ENCODE data around the gene ORAI3. TPM values are rescaled to one million over a fixed set of nuclear protein-coding genes. Genes with fewer than 3 reads are reported as not detected.
A peak's percentile ranks its signal among the peaks of the same experiment; 100 is the strongest.
"Not testable (repeated sequence)": the region's sequence is repeated elsewhere in the genome, so short reads cannot be mapped to it uniquely, and the experiment has no call there.

The ORAI3 gene
- total and polyA plus RNA-seq, 4 donors: 9.1 to 21.7 (median 16.3) TPM

DNA sequence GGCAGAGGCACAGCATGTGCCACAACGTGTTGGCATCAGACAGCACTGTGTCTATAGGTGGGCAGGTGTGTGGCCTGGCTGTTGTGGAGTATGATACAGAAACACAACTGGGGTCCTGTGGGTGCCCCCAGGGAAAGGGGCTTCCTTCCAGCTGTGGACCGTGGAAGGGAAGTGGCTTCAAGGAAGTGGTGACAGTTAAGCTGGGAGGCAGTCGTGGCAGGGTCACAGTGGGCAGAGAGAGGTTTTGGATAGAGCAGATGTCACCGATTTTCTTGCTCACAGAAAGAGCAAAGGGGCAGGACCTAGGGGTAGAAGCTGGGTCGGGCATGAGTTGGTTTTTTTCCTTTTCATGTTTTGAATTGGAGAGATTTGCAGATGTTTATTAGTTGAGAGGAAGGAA lies 11.2 kb upstream of the ORAI3 start:
- H3K4me3 ChIP-seq (ENCODE audit: low read length in 2 of 2): no peak overlapping the region
- H3K4me1 ChIP-seq (ENCODE audit: control insufficient read depth in 1 of 2, insufficient read depth in 2 of 2, low read length in 2 of 2): no peaks in the 10 kb centered on the region
- no peaks in the 10 kb centered on the region for H3K9me3 ChIP-seq (ENCODE audit: control insufficient read depth, low read length)
- peak overlapping the region in 1 of 2 donors; percentile 85 for H3K27ac ChIP-seq (ENCODE audit: low read depth in 1 of 2, low read length in 2 of 2)
- intact Hi-C loops (cut with DNase I): no loop called here
- no peaks in the 10 kb centered on the region for H3K36me3 ChIP-seq (ENCODE audit: control insufficient read depth in 1 of 2, insufficient read depth in 2 of 2, low read length in 1 of 2)
- ATAC-seq (ENCODE audit: low FRiP score): no peak
- WGBS, 2 donors: 35 to 37% methylated on average over 5 of the region's 5 CpGs
- H3K27me3 ChIP-seq (ENCODE audit: control insufficient read depth in 1 of 2, insufficient read depth in 2 of 2, low read length in 1 of 2): no peaks in the 10 kb centered on the region
- DNase-seq: no peak

DNA sequence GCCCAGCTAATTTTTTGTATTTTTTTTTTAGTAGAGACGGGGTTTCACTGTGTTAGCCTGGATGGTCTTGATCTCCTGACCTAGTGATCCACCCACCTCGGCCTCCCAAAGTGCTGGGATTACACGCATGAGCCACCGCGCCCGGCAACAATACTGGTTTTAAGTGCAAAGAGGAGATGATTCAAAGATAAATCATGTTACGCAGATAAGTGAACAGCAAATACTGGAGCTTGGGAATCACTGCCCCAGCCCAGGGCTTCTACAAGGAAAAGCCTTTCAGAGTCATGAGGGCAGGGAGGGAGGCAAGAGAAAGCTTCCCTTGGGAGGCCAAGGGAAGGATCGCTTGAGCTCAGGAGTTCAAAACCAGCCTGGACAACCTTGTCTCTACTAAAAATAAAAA lies 9.3 kb upstream of the ORAI3 start:
- H3K9me3 ChIP-seq (ENCODE audit: control insufficient read depth, low read length); H3K27ac ChIP-seq (ENCODE audit: low read depth in 1 of 2, low read length in 2 of 2); H3K4me3 ChIP-seq (ENCODE audit: low read length in 2 of 2); H3K27me3 ChIP-seq (ENCODE audit: control insufficient read depth in 1 of 2, insufficient read depth in 2 of 2, low read length in 1 of 2); DNase-seq; H3K36me3 ChIP-seq (ENCODE audit: control insufficient read depth in 1 of 2, insufficient read depth in 2 of 2, low read length in 1 of 2); ATAC-seq (ENCODE audit: low FRiP score); intact Hi-C loops (cut with DNase I); H3K4me1 ChIP-seq (ENCODE audit: control insufficient read depth in 1 of 2, insufficient read depth in 2 of 2, low read length in 2 of 2): not testable (repeated sequence)
- 94 to 96% methylated on average over 8 of the region's 8 CpGs for WGBS, 2 donors

DNA sequence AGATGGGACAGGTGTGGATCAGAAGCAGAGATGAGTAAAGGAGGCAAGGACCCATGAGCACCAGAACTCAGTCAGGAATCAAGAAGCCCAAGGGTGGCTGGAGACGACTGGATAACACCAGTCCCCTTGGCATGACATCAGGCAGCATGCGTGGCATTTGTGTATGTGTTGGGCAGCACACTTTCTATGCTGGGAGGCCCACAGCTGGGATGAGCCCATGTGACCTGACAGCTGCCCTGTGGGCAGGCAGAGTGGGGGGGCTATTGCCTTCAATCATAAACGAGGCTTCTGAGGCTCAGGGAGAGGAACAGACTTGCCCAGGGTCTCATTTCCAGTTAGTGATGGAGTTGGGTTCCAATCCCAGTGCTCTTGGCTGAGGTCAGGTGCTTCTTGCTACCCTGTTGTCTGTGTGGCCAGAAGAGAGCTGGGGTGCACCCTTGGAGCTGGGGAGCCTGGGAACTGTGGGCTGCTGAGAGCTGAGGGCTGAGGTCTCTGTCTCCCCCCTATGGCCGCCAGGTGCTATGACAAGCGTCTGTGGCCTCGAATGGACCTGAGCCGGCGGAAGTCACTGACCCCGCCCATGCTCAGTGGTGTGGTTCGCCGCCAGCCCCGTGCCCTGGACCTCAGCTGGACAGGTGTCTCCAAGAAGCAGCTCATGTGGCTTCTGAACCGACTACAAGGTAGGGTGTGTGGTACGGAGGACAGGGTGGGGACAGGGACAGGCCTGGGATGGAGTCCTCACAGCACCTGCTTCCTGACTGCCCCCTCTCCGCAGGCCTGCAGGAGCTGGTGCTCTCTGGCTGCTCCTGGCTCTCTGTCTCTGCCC lies 7.1 kb upstream of the ORAI3 start:
- H3K4me3 ChIP-seq (ENCODE audit: low read length in 2 of 2): no peak overlapping the region
- H3K27me3 ChIP-seq (ENCODE audit: control insufficient read depth in 1 of 2, insufficient read depth in 2 of 2, low read length in 1 of 2): no peaks in the 10 kb centered on the region
- DNase-seq (peak; percentile 88 to 89), ATAC-seq (ENCODE audit: low FRiP score) (peak; percentile 89)
- H3K4me1 ChIP-seq (ENCODE audit: control insufficient read depth in 1 of 2, insufficient read depth in 2 of 2, low read length in 2 of 2): no peaks in the 10 kb centered on the region
- H3K36me3 ChIP-seq (ENCODE audit: control insufficient read depth in 1 of 2, insufficient read depth in 2 of 2, low read length in 1 of 2): peaks cover 0 to 2% of the 10 kb centered on the region in 2 donors
- intact Hi-C loops (cut with DNase I): no loop called here
- WGBS, 2 donors: 20 to 23% methylated on average over 15 of the region's 15 CpGs
- H3K27ac ChIP-seq (ENCODE audit: low read depth in 1 of 2, low read length in 2 of 2): no peak overlapping the region
- no peaks in the 10 kb centered on the region for H3K9me3 ChIP-seq (ENCODE audit: control insufficient read depth, low read length)

DNA sequence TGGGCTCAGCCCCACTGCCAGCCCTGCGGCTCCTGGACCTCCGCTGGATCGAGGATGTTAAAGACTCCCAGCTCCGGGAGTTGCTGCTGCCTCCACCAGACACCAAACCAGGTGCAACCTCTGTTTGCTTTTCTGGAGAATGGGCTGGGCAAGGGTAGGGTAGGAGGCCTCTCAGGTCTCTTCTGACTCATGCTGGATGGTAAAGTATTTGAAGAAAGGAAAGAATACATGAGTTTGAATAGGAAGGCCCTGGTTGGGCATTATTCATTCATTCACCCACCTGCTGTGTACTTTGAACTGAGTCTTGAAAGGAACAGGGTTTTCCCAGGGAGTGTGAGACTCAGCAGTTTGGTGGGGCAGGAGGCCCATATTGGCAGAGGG lies 6.5 kb upstream of the ORAI3 start:
- 83 to 85% methylated on average over 4 of the region's 4 CpGs for WGBS, 2 donors
- Histone ChIP-seq H3K27me3 (ENCODE audit: control insufficient read depth in 1 of 2, insufficient read depth in 2 of 2, low read length in 1 of 2) (no peaks in the 10 kb centered on the region), H3K4me3 (ENCODE audit: low read length in 2 of 2) (no peak overlapping the region), H3K4me1 (ENCODE audit: control insufficient read depth in 1 of 2, insufficient read depth in 2 of 2, low read length in 2 of 2) (no peaks in the 10 kb centered on the region), H3K9me3 (ENCODE audit: control insufficient read depth, low read length) (no peaks in the 10 kb centered on the region), H3K36me3 (ENCODE audit: control insufficient read depth in 1 of 2, insufficient read depth in 2 of 2, low read length in 1 of 2) (peaks cover 0 to 3% of the 10 kb centered on the region in 2 donors), H3K27ac (ENCODE audit: low read depth in 1 of 2, low read length in 2 of 2) (no peak overlapping the region)
- intact Hi-C loops (cut with DNase I): no loop called here
- ATAC-seq (ENCODE audit: low FRiP score) (no peak), DNase-seq (no peak)

DNA sequence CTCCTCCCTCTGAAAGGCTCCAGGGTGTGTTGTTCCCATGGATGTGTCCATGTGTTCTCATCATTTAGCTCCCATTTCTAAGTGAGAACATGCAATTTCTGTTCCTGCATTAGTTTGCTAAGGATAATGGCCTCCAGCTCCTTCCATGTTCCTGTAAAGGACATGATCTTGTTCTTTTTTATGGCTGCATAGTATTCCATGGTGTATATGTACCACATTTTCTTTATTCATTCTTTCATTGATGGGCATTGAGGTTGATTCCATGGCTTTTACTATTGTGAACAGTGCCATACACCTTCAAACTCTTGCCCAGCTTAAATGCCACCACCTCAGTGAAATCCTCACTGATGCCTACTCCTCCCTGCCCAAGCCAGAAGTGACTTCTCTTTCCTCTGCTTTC lies 4.5 kb upstream of the ORAI3 start:
- intact Hi-C loops (cut with DNase I): no loop called here
- no peaks in the 10 kb centered on the region for H3K27me3 ChIP-seq (ENCODE audit: control insufficient read depth in 1 of 2, insufficient read depth in 2 of 2, low read length in 1 of 2)
- no peak for ATAC-seq (ENCODE audit: low FRiP score)
- no peak for DNase-seq
- no peak overlapping the region for H3K4me3 ChIP-seq (ENCODE audit: low read length in 2 of 2)
- H3K9me3 ChIP-seq (ENCODE audit: control insufficient read depth, low read length): no peaks in the 10 kb centered on the region
- H3K27ac ChIP-seq (ENCODE audit: low read depth in 1 of 2, low read length in 2 of 2): no peak overlapping the region
- H3K36me3 ChIP-seq (ENCODE audit: control insufficient read depth in 1 of 2, insufficient read depth in 2 of 2, low read length in 1 of 2): peaks cover 0 to 3% of the 10 kb centered on the region in 2 donors
- no peaks in the 10 kb centered on the region for H3K4me1 ChIP-seq (ENCODE audit: control insufficient read depth in 1 of 2, insufficient read depth in 2 of 2, low read length in 2 of 2)

DNA sequence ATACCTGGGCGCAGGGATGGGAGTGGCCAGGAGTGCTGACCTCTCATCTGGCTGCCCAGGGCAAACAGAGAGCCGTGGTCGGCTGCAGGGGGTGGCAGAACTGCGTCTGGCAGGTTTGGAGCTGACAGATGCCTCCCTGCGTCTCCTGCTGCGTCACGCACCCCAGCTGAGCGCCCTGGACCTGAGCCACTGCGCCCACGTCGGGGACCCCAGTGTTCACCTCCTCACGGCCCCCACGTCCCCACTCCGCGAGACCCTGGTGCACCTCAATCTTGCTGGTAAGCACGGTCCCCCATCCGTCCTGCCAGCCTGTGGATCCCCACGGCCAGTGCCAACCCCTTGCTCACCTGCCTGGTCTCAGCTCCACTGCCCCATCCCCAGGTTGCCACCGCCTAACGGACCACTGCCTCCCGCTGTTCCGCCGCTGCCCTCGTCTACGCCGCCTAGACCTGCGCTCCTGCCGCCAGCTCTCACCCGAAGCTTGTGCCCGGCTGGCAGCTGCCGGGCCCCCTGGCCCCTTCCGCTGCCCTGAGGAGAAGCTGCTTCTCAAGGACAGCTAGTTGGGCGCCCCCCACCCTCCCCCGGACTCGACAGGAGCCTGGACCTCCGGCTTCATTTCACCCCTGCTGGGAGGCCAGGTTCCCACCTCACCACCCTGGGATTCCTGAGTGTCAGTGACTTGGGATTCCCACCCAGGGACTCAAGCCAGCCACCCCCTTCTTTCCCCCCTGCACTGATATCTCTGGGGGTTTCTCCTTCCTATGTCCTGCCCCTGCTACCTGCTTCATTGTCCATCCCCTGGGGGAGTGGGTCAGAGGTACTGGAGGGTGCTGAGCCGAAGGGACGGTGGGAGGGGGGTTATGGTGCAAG lies 2.0 kb upstream of the ORAI3 start:
- Histone ChIP-seq H3K27me3 (ENCODE audit: control insufficient read depth in 1 of 2, insufficient read depth in 2 of 2, low read length in 1 of 2) (no peaks in the 10 kb centered on the region), H3K4me3 (ENCODE audit: low read length in 2 of 2) (no peak overlapping the region), H3K9me3 (ENCODE audit: control insufficient read depth, low read length) (no peaks in the 10 kb centered on the region), H3K36me3 (ENCODE audit: control insufficient read depth in 1 of 2, insufficient read depth in 2 of 2, low read length in 1 of 2) (peaks cover 0 to 3% of the 10 kb centered on the region in 2 donors), H3K4me1 (ENCODE audit: control insufficient read depth in 1 of 2, insufficient read depth in 2 of 2, low read length in 2 of 2) (no peaks in the 10 kb centered on the region), H3K27ac (ENCODE audit: low read depth in 1 of 2, low read length in 2 of 2) (no peak overlapping the region)
- ATAC-seq (ENCODE audit: low FRiP score) (no peak), DNase-seq (peak in 1 of 2 donors; percentile 78)
- 85 to 88% methylated on average over 38 of the region's 38 CpGs for WGBS, 2 donors
- intact Hi-C loops (cut with DNase I): no loop called here

DNA sequence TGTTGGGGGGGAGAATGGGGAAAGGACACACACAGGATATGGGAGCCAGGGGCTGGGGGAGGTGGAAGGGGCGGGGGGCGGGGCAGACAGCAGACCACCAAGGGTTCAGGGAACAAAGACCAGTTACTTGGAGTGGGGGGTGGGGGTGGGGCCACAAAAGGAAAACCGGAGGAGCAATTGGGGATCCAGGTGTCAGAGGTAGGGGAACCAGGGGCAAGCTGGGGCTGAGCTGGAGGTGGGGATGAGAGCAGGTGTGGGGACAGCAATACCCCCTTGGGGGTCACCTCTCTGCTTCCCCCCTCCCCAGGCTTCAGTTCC lies 1.4 kb upstream of the ORAI3 start:
- intact Hi-C loops (cut with DNase I): no loop called here
- Histone ChIP-seq H3K9me3 (ENCODE audit: control insufficient read depth, low read length) (no peaks in the 10 kb centered on the region), H3K36me3 (ENCODE audit: control insufficient read depth in 1 of 2, insufficient read depth in 2 of 2, low read length in 1 of 2) (peaks cover 0 to 3% of the 10 kb centered on the region in 2 donors), H3K27ac (ENCODE audit: low read depth in 1 of 2, low read length in 2 of 2) (no peak overlapping the region), H3K4me3 (ENCODE audit: low read length in 2 of 2) (no peak overlapping the region), H3K27me3 (ENCODE audit: control insufficient read depth in 1 of 2, insufficient read depth in 2 of 2, low read length in 1 of 2) (no peaks in the 10 kb centered on the region), H3K4me1 (ENCODE audit: control insufficient read depth in 1 of 2, insufficient read depth in 2 of 2, low read length in 2 of 2) (no peaks in the 10 kb centered on the region)
- DNase-seq (peak in 1 of 2 donors; percentile 68), ATAC-seq (ENCODE audit: low FRiP score) (no peak)
- WGBS, 2 donors: 54 to 56% methylated on average over 3 of the region's 3 CpGs

DNA sequence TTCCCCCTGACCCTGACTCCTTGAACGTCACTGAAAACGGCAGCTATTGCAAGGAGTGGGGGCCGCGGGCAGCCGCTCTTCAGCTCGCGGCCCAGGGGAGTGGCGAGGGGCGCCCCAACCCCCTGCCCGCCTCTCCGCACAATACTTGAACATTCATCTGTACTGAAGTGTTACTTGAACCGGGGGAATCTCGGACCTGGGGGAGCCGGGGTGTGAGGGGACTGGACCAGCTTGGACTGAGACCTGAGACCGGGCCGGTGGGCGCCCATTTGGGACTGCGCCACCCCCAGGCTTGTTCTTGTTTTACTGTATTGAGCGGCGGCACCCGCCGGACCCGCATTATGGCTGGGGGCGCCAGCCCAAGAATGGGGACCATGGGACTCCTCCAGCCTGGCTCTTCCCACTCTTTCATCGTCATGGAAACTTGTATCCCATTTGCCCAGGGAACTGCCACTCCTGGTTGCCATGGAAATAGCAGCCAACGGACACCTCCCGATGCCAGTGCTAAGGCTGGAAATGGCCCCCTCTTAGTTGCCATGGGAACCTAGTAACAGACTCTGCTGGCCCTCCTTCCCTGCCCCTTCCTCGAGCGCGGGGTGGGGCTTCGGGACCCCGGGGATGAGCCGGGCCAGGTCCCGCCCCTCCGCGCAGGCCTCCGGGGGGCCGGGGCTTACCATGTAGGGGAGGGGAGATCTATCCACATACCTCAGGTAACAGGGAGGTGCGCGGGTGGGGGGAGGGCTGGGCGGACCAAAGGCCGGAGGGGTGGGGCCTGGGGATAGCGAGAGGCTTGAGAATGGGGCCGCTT lies 805 bp upstream of the ORAI3 start:
- peak; percentile 86 for ATAC-seq (ENCODE audit: low FRiP score)
- Histone ChIP-seq H3K27ac (ENCODE audit: low read depth in 1 of 2, low read length in 2 of 2) (no peak overlapping the region), H3K4me1 (ENCODE audit: control insufficient read depth in 1 of 2, insufficient read depth in 2 of 2, low read length in 2 of 2) (no peaks in the 10 kb centered on the region), H3K9me3 (ENCODE audit: control insufficient read depth, low read length) (no peaks in the 10 kb centered on the region), H3K27me3 (ENCODE audit: control insufficient read depth in 1 of 2, insufficient read depth in 2 of 2, low read length in 1 of 2) (no peaks in the 10 kb centered on the region), H3K36me3 (ENCODE audit: control insufficient read depth in 1 of 2, insufficient read depth in 2 of 2, low read length in 1 of 2) (peaks cover 0 to 3% of the 10 kb centered on the region in 2 donors), H3K4me3 (ENCODE audit: low read length in 2 of 2) (peak overlapping the region; percentile 73 to 78)
- intact Hi-C loops (cut with DNase I): no loop called here
- WGBS, 2 donors: 10 to 12% methylated on average over 43 to 44 of the region's 44 CpGs
- peak; percentile 91 to 94 for DNase-seq
